Natural killer cell (primary cell): ENCODE measurements around the gene NT5C2. TPM values are rescaled to one million over a fixed set of nuclear protein-coding genes. Genes with fewer than 3 reads are reported as not detected.
"Not testable (repeated sequence)": the region's sequence is repeated elsewhere in the genome, so short reads cannot be mapped to it uniquely, and the experiment has no call there.

ENCODE experiments used
- ATAC-seq, 3 donors: fragments of 150-1000 bp in 2 of 3; fragments of 200-7000 bp in 1 of 3; cut with Tn5 transposase; 1 replicate in 1 of 3; 2 replicates in 2 of 3; pipeline ENCODE4 v1.10.0; 2021; ENCODE audit warnings: mild to moderate bottlenecking in 2 of 3, moderate library complexity in 2 of 3
- DNase-seq, 2 donors: peaks; one replicate each; pipeline versions ENCODE4 v3.0.0 to v3.0.0-alpha.2; 2013 to 2021; ENCODE audit warnings: mixed read lengths in 1 of 2
- H3K27ac ChIP-seq: one replicate; pipeline ENCODE4 v1.5.1; 2013; ENCODE audit warnings: mild to moderate bottlenecking, low read length
- H3K27me3 ChIP-seq: one replicate; pipeline ENCODE4 v1.6.1; 2013; ENCODE audit warnings: low read length; ENCODE audit not compliant: control insufficient read depth, insufficient read depth
- H3K36me3 ChIP-seq: one replicate; pipeline ENCODE4 v1.6.1; 2013; ENCODE audit warnings: low read length; ENCODE audit not compliant: control insufficient read depth, insufficient read depth
- H3K4me1 ChIP-seq: one replicate; pipeline ENCODE4 v1.6.1; 2013; ENCODE audit warnings: low read length; ENCODE audit not compliant: control insufficient read depth, insufficient read depth
- H3K4me3 ChIP-seq: one replicate; pipeline ENCODE4 v1.5.1; 2013; ENCODE audit warnings: low read length
- H3K9me3 ChIP-seq: one replicate; pipeline ENCODE4 v1.6.1; 2013; ENCODE audit warnings: low read length; ENCODE audit not compliant: control insufficient read depth, insufficient read depth
- H3K27ac Mint-ChIP-seq, 2 donors: one replicate each; pipeline ENCODE4 v1.8.0; 2022; ENCODE audit warnings: mild to moderate bottlenecking in 2 of 2, mixed read lengths in 2 of 2, moderate library complexity in 1 of 2
- H3K27me3 Mint-ChIP-seq, 2 donors: one replicate each; pipeline ENCODE4 v1.8.0; 2022; ENCODE audit warnings: low read depth in 2 of 2, mixed read lengths in 2 of 2
- H3K36me3 Mint-ChIP-seq: one replicate; pipeline ENCODE4 v1.8.0; 2022; ENCODE audit warnings: mixed read lengths
- H3K4me1 Mint-ChIP-seq, 2 donors: one replicate each; pipeline ENCODE4 v1.8.0; 2022; ENCODE audit warnings: mixed read lengths in 2 of 2
- H3K4me3 Mint-ChIP-seq: one replicate; pipeline ENCODE4 v1.8.0; 2022; ENCODE audit warnings: mild to moderate bottlenecking, moderate library complexity, mixed read lengths
- H3K9me3 Mint-ChIP-seq, 2 donors: one replicate each; pipeline ENCODE4 v1.8.0; 2022; ENCODE audit warnings: mixed read lengths in 2 of 2
- WGBS: methylation state at CpG from one replicate; pipeline ENCODE4 v1.1.7; 2013; ENCODE audit warnings: missing lambda C conversion rate; ENCODE audit not compliant: insufficient coverage; 5-methylcytosine and 5-hydroxymethylcytosine counted together
- intact Hi-C: fragments of 100-400 bp; cut with micrococcal nuclease; formaldehyde crosslinking; loops from one replicate; pipeline ENCODE4 v1.14.2; 2022
- total RNA-seq, 4 donors: library from RNA; stranded (reverse); fragments of 120-200 nt in 1 of 4; gene quantifications; one replicate each; pipeline versions ENCODE4 v1.2.3 to v1.2.4, GENCODE V29; 2013 to 2022
- TF ChIP-seq, protein P1 (sequence below): fragments of 200-600 bp; IDR thresholded peaks from one replicate; pipeline ENCODE4 v1.8.0; 2022; ENCODE audit warnings: antibody characterized with exemption

Gene NT5C2
- total RNA-seq, 3 donors from 2014 or later (not counting 1 experiment from before 2014, with no cell fraction given) = 84.4 to 110 (median 89.4) TPM

DNA sequence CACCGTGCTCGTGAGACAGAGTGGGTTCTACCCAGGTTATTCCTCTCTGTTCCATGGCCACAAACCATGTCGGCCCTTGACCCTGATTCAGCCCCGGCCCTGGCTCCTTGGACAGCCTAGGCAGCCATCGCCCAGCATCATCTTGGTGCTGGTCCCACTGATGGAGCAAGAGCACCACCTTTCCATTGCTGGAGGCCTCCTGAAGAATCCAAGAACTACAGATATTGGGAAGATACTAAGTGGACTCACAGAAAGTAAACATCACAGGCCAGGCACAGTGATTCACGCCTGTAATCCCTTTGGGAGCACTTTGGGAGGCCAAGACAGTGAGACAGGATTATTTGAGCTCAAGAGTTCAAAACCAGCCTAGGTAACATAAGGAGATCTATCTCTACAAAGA lies 125.1 kb downstream of the NT5C2 start:
- no peaks in the 10 kb centered on the region for H3K27me3 ChIP-seq
- no peak overlapping the region for H3K4me3 ChIP-seq
- 96% methylated on average over 6 of the region's 6 CpGs for WGBS
- ATAC-seq (no peak), DNase-seq (no peak)
- no peaks in the 10 kb centered on the region for H3K9me3 Mint-ChIP-seq
- no peaks in the 10 kb centered on the region for H3K9me3 ChIP-seq
- intact Hi-C loops = loop anchor here (5.0 kb wide), 1 partner anchor 341 kb away; no protein-coding TSS in a partner anchor
- no peak overlapping the region for H3K27ac Mint-ChIP-seq
- H3K36me3 ChIP-seq = no peaks in the 10 kb centered on the region
- no peaks in the 10 kb centered on the region for H3K36me3 Mint-ChIP-seq
- TF ChIP-seq, protein P1, sequence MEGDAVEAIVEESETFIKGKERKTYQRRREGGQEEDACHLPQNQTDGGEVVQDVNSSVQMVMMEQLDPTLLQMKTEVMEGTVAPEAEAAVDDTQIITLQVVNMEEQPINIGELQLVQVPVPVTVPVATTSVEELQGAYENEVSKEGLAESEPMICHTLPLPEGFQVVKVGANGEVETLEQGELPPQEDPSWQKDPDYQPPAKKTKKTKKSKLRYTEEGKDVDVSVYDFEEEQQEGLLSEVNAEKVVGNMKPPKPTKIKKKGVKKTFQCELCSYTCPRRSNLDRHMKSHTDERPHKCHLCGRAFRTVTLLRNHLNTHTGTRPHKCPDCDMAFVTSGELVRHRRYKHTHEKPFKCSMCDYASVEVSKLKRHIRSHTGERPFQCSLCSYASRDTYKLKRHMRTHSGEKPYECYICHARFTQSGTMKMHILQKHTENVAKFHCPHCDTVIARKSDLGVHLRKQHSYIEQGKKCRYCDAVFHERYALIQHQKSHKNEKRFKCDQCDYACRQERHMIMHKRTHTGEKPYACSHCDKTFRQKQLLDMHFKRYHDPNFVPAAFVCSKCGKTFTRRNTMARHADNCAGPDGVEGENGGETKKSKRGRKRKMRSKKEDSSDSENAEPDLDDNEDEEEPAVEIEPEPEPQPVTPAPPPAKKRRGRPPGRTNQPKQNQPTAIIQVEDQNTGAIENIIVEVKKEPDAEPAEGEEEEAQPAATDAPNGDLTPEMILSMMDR = no peak
- no peak overlapping the region for H3K27ac ChIP-seq
- H3K4me1 Mint-ChIP-seq = peaks cover 30 to 32% of the 10 kb centered on the region in 2 donors
- no peak overlapping the region for H3K4me3 Mint-ChIP-seq
- H3K27me3 Mint-ChIP-seq = no peaks in the 10 kb centered on the region
- H3K4me1 ChIP-seq = peaks cover 25% of the 10 kb centered on the region

GRCh38 chr10:103067484-103067883 lies 125.6 kb downstream of the NT5C2 start:
- Mint-ChIP-seq H3K4me3 (no peak overlapping the region), H3K4me1 (peaks cover 30 to 32% of the 10 kb centered on the region in 2 donors), H3K27me3 (no peaks in the 10 kb centered on the region), H3K9me3 (no peaks in the 10 kb centered on the region), H3K36me3 (no peaks in the 10 kb centered on the region), H3K27ac (no peak overlapping the region)
- H3K36me3 ChIP-seq = no peaks in the 10 kb centered on the region
- no peak overlapping the region for H3K27ac ChIP-seq
- WGBS = no CpG with 5 or more reads among the region's 2 CpGs
- no peak for ATAC-seq
- no peak for DNase-seq
- no peaks in the 10 kb centered on the region for H3K9me3 ChIP-seq
- no peak overlapping the region for H3K4me3 ChIP-seq
- TF ChIP-seq, protein P1 = no peak
- H3K27me3 ChIP-seq = no peaks in the 10 kb centered on the region
- intact Hi-C loops = loop anchor here (5.0 kb wide), 1 partner anchor 340 kb away; no protein-coding TSS in a partner anchor
- H3K4me1 ChIP-seq = peaks cover 25% of the 10 kb centered on the region

DNA sequence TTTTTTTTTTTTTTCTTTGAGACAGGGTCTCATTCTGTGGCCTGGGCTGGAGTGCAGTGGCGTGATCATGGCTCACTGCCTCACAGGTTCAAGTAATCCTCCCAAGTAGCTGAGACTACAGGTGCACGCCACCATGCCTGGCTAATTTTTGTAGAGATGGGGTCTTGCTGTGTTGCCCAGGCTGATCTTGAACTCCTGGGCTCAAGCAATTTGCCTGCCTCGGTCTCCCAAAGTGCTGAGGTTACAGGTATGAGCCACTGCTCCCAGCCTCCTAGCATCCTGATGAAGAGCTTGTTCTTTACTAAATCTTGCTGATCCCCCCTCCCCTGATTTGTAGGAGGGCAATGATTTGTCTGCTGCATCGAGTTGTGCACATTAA lies 126.0 kb downstream of the NT5C2 start:
- ATAC-seq, H3K9me3 ChIP-seq, H3K27me3 ChIP-seq, H3K9me3 Mint-ChIP-seq, H3K36me3 ChIP-seq, H3K27ac Mint-ChIP-seq, DNase-seq, H3K27ac ChIP-seq, H3K4me3 ChIP-seq, H3K36me3 Mint-ChIP-seq, H3K27me3 Mint-ChIP-seq, H3K4me3 Mint-ChIP-seq: not testable (repeated sequence)
- peaks cover 30 to 32% of the 10 kb centered on the region in 2 donors for H3K4me1 Mint-ChIP-seq
- 80% methylated on average over 4 of the region's 4 CpGs for WGBS
- peaks cover 25% of the 10 kb centered on the region for H3K4me1 ChIP-seq
- intact Hi-C loops = loop anchor here (5.0 kb wide), 1 partner anchor 340 kb away; no protein-coding TSS in a partner anchor

GRCh38 chr10:103066141-103067098 lies 126.7 kb downstream of the NT5C2 start:
- Mint-ChIP-seq H3K4me1 (peaks cover 25 to 27% of the 10 kb centered on the region in 2 donors), H3K27me3 (no peaks in the 10 kb centered on the region), H3K36me3 (no peaks in the 10 kb centered on the region), H3K4me3 (no peak overlapping the region), H3K27ac (peak overlapping the region in 1 of 2 donors; percentile 65), H3K9me3 (no peaks in the 10 kb centered on the region)
- H3K27ac ChIP-seq = no peak overlapping the region
- H3K36me3 ChIP-seq = no peaks in the 10 kb centered on the region
- H3K4me1 ChIP-seq = peaks cover 25% of the 10 kb centered on the region
- intact Hi-C loops = loop anchor here (5.0 kb wide), 1 partner anchor 339 kb away; no protein-coding TSS in a partner anchor
- 95% methylated on average over 16 of the region's 16 CpGs for WGBS
- H3K4me3 ChIP-seq = no peak overlapping the region
- H3K27me3 ChIP-seq = no peaks in the 10 kb centered on the region
- ATAC-seq = no peak
- TF ChIP-seq, protein P1 = no peak
- no peak for DNase-seq
- H3K9me3 ChIP-seq = no peaks in the 10 kb centered on the region
